22Rv1 (cell line): ENCODE data around the gene SKI.
"Not testable (repeated sequence)": the region's sequence is repeated elsewhere in the genome, so short reads cannot be mapped to it uniquely, and the experiment has no call there.

ENCODE experiments used
- H3K27ac ChIP-seq: fragments of 450-650 bp; 2 replicates; pipeline ENCODE4 v1.5.1; 2017
- CTCF ChIP-seq: fragments of 450-650 bp; IDR thresholded peaks from 2 replicates; pipeline ENCODE4 v1.5.1; 2017; ENCODE audit warnings: mild to moderate bottlenecking
- ZFX ChIP-seq: fragments of 450-650 bp; IDR thresholded peaks from 2 replicates; pipeline ENCODE4 v1.6.1; 2017; ENCODE audit warnings: antibody characterized with exemption, borderline replicate concordance

The SKI gene

GRCh38 chr1:2326524-2326923 lies 98.4 kb downstream of the SKI start:
- H3K27ac ChIP-seq: no peak overlapping the region
- TF ChIP-seq CTCF: no peak
- TF ChIP-seq ZFX: no peak

- not testable (repeated sequence) for H3K27ac ChIP-seq
These were observed 99.0 kb downstream of the SKI start for GRCh38 chr1:2327162-2327561.

DNA sequence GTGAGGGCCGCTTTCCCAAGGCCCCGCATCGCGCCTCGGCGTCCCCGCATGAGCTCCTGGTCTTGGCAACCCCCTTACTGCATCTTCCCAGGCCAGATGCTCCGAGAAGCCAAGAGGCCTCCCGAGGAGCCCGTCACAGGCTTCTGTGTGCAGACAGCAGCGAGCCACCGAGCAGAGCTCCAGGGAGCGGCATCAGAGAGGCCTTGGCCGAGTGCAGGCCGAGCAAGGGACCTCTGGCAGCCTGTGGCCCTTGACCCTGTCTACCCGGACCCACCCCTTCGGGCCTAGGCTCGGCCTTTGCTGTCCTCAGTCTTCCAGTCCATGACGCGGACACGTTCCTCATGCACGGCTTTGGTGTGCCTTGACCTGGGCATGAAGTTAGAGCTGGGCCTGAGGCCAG lies 99.7 kb downstream of the SKI start:
- no peak overlapping the region for H3K27ac ChIP-seq
- TF ChIP-seq CTCF (no peak), ZFX (no peak)

DNA sequence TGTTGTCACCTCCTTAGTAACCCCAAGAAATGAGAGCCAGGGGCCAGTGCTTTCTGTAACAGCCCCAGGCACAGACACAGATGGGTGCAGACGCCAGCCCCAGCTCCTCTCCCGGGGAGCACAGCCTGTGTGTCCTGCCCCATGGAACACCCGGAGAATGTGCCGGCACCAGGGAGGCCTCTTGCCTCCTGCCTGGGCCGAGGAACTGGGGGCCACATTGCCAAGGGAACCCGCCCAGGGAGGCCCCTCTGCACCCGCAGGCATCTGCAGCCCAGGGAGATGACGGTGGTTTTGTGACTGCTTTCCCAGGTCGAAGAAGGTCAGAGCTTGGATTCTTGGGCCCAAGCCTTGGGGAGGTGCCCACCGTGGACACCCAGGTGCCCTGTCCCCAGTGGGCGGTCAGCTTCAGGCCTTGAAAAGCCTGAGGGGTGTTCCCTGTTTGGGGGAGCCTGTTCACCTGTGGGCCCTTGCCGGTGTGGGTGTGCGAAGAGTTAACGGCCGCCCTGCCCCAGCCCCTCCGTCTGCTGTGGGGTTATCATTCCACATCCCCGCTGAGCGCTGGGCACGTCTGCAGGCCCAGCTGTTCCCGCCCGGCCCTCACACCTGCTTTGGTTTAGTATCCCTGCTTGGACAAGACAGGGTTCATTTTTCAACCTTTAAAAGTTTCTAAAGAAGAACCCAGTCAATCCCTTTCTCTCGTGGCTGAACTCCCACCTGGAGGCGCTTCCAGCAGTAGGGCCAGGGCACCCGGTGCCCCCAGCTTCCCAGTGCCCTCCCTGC lies 100.7 kb downstream of the SKI start:
- TF ChIP-seq ZFX: no peak
- TF ChIP-seq CTCF: no peak
- no peak overlapping the region for H3K27ac ChIP-seq

- no peak overlapping the region for H3K27ac ChIP-seq
- TF ChIP-seq CTCF (no peak), ZFX (no peak)
These were observed 101.9 kb downstream of the SKI start for GRCh38 chr1:2330035-2330434.

- TF ChIP-seq ZFX: no peak
- TF ChIP-seq CTCF: no peak
- no peak overlapping the region for H3K27ac ChIP-seq
These were observed 102.5 kb downstream of the SKI start for GRCh38 chr1:2330519-2331199.

GRCh38 chr1:2331200-2331544 lies 103.1 kb downstream of the SKI start:
- H3K27ac ChIP-seq: no peak overlapping the region
- TF ChIP-seq CTCF: no peak

- not testable (repeated sequence) for H3K27ac ChIP-seq
These were observed 103.5 kb downstream of the SKI start for GRCh38 chr1:2331580-2331979.
